HG02678 (cell line): Measurements from ENCODE around the gene PEX14.
"Not testable (repeated sequence)": the region's sequence is repeated elsewhere in the genome, so short reads cannot be mapped to it uniquely, and the experiment has no call there.

Source experiments
- ATAC-seq: cut with Tn5 transposase; IDR thresholded peaks from one replicate; pipeline ENCODE4 v1.9.1; 2021; ENCODE audit warnings: mild to moderate bottlenecking, moderate library complexity; ENCODE audit not compliant: unreplicated experiment

PEX14 gene

DNA sequence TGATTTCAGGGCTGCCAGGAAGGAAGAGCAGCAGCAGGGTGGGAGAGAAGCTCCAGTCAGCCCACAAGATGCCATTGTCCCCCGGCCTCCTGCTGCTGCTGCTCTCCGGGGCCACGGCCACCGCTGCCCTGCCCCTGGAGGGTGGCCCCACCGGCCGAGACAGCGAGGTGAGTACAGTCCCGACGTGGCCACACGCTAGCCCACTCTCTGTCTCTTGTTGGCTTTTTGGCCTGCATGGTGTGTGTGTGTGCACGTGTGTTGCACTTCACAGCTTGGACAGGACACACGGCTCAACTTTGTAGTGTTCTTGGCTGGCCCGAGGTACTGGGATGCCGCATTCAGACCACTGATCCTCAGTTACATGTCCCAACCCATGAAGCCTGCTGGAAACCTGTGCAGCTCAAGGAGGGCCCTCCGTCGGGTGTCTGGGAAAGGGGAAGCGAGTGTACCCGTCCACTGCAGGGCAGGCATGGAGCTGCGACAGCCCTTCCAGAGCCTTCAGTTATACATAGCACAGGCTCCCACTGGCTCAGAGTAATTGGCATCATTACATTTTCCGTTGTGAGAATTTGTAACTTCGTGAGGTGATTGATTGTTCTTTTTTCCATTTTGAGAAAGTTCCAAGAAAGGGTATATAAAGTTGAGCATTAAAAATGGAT, 24.5 kb upstream of the PEX14 start:
- ATAC-seq = no peak

DNA sequence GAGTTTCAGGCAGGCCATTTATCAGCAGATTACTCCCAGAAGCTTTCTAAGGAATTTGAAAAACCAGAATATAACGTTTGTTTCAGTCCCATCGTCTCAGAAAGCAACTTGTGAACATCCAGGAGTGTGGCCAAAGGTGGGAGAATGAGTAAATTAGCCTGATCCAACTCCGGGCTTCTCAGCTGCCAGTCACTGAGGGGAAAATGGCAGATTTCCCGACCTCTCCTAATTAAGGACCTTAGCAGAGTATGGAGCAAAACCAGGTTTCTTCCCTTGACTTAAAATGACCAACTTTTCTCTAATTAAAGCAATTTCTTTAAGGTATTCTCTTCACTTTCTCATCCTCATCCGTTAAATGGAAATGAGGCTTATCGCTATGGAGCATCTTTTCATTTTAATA, 23.9 kb upstream of the PEX14 start:
- no peak for ATAC-seq

DNA sequence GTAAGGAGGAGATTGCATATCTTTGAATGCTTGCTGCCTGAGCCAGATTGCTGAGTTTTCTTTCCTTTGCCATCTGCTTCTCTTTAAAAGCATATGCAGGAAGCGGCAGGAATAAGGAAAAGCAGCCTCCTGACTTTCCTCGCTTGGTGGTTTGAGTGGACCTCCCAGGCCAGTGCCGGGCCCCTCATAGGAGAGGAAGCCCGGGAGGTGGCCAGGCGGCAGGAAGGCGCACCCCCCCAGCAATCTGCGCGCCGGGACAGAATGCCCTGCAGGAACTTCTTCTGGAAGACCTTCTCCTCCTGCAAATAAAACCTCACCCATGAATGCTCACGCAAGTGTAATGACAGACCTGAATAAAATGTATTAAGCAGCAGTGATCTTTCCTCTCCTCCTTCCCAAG, 23.5 kb upstream of the PEX14 start:
- ATAC-seq = no peak

DNA sequence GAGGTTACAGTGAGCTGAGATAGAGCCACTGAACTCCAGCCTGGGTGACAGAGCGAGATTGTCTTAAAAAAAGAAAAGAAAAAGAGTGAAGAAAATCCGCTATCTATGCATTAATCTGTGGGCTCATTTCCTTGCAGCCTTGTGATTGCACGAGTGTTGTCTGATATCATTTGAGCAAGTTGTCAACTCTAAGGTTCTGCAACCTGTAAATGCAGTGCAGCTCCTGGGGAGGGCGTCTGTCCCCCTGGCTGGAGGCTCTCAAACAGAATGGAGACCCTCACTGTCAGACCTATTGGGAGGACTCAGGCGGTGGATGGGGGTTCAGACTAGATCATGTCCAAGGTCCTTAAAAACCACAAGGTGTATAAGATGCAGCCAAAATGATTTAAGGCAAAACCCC, 18.7 kb upstream of the PEX14 start:
- no peak for ATAC-seq

DNA sequence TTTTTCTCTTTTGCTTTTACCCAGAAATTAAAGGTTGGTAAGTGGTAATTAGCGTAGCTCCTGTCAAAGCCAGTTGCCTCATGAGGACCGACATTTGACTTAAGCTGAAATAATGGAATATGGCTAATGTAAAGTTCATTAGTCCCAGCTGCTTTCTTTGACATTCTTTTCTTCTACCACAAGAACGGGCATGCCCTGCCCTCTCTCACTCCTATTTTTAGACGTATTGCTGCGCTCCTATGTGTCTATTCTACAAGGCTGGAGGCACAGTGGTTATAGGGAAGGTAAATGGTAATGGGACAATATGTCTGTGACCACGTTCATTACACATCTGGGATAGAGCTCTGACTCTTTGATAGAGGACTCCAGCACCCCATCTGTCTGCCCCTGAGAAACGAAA, 18.1 kb upstream of the PEX14 start:
- no peak for ATAC-seq

DNA sequence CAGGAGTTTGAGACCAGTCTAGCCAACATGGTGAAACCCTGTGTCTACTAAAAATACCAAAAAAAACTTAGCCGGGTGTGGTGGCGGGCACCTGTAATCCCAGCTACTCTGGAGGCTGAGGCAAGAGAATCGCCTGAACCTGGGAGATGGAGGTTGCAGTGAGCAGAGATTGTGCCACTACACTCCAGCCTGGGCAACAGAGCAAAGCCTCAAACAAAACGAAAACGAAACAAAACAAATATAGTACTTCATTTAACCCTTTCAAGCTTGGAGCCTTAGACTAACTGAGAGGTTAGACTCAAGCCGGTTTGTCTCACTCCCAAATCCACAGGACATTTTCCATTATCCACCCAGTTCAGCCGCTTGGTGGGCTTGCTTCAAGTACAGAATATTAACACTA, 17.3 kb upstream of the PEX14 start:
- ATAC-seq = not testable (repeated sequence)

DNA sequence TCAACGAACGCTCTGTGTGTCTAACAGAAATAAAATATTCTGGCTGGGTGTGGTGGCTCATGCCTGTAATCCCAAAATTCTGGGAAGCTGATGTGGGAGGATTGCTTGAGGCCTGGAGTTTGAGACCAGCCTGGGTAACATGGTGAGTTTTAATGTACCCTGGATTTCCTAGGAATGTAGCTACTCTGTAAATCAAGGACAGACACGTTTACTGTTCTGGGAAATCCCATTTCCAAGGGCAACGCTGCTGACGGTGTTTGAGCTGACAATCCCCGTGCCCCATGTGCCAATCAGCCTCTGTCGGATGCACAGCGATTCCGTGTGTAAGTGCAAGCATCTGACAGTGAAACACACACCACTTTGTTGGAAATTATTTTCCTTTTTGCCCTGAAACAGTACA, 16.9 kb upstream of the PEX14 start:
- no peak for ATAC-seq

DNA sequence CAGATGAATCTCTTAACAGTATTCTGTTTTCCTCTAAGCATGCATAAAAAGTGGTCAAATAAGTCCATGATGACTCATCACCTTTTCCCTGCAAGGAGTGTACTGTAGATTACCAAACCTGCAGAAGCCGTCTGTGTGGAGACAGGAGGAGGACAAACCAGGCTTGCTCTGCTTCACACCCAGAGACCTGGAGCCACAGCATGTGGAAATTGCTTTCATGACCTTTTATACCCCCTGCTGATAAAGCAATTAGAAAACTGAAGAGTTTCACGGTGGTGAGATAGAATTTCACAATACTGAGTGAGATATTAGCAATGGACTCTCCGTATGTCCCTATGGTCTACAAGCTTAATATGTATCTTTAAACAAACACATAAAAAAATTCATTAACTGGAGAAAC, 15.6 kb upstream of the PEX14 start:
- no peak for ATAC-seq

DNA sequence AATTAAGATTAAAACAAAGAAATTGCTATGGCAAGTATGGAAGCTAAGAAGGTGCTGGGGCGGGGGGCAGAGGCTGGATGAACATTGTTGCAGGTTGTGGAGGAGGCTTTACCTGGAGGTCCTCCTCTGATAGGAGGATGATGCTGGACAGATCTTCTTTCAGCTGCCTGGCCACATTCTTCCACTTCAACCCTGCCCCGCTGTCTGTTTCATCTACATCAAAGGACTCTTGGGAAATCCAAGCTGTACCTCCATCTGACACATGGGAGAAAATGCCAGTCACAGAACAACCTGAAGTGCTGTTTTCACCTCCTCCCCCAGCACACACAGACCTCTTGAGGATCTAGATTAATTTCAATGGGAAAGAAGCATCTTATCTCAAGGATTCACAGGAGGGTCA, 7.7 kb upstream of the PEX14 start:
- ATAC-seq = no peak

DNA sequence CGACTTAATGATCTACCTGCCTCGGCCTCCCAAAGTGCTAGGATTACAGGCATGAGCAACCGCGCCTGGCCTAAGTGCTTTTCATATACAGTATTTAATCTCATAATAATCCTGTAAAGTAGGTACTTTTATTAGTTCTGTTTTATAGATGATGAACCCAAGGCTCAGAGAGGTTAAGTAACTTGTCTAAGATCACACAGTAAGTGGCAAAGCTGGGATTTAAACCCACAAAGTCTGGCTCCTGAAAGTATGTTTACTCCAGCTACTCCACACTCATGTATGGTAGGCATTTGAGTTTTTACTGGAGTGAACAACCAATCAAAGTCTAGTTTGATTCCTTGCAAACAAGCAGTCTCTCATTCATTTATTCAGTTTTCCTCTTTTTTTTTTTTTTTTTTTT, 4.7 kb upstream of the PEX14 start:
- no peak for ATAC-seq

DNA sequence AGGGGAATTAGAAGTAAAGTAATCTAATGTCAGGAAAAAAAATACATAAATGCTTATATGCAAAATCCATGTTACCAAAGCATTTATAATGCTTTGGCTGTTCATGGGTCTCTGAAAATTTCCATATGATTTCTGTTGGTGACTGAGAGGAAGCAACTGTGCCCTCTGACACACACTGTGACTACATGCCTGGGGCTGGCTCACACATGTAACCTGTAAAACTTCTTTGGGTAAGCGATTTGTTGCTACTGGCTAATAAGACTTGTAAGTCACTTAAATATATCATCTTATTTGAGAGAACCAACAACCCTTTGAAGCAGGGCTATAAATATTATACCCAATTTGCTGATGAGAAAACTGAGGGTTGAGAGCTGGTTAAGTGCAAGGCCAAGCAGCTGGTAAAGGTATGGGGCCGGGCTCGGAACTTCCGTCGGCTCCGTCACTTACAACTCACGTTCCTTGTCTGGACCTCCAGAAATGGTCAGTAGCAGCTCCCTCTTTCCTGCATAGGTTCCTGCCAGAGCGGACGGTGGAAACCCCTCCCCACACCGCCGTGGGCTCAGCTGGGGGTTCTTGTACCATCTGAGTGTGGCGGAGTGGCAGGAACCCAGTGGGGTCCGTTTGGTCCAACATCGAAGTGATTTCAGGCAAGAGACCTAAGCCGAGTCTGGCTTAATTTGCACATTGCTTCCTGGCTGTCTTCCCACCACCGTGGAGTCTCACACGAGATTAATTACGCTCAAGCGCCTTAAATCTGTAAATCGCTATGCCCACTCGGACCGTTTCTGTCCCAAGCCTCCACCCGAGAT, 3.1 kb upstream of the PEX14 start:
- no peak for ATAC-seq

DNA sequence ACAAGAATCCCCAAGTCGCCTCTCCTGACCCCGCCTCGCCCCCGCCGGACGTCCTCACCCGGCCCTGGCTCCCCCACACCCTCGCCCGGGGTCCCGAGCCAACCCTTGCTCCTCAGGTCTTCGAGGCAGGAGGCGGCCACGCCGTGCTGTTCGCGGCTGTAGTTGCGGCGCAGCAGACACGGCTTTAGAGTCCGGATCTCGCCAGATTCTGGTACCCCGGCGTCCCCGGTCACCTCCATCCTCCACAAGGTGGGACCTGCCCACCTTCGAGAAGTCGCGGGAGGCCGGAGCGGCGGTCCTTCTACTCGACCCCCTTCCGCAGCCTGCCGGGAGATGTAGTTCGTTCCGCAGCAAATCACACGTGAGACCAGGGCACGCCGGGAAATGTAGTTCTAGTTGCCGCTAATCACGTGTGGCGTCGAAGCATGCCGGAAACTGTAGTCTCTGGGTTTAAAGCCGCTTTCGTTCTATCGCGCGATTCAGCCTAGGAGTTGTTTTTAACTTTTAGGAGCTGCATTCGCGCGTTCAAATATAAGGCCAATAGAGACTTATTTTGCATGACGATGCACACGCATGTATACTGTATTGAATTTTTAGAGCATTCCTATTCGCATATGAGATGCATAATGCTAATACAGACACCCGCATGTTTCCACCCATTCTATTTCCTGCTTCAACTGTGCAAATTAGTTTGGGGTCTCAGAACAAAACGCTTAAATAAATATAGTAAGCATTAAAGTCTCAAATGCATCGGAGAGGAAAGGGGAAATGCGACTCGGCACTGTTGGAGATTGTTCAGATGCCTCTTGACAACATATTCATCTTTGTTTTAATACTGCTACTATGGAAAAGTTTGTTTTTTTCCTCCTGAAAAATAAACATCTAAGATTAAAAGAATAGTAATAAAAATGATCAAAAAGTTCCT, 2.3 kb upstream of the PEX14 start, which contains the start of gene DFFA:
DFFA (minus strand) TSS at position 310 of the 925 bp plus-strand sequence; CDS start at position 239, 71 bp downstream.
- peak; percentile 79 for ATAC-seq

DNA sequence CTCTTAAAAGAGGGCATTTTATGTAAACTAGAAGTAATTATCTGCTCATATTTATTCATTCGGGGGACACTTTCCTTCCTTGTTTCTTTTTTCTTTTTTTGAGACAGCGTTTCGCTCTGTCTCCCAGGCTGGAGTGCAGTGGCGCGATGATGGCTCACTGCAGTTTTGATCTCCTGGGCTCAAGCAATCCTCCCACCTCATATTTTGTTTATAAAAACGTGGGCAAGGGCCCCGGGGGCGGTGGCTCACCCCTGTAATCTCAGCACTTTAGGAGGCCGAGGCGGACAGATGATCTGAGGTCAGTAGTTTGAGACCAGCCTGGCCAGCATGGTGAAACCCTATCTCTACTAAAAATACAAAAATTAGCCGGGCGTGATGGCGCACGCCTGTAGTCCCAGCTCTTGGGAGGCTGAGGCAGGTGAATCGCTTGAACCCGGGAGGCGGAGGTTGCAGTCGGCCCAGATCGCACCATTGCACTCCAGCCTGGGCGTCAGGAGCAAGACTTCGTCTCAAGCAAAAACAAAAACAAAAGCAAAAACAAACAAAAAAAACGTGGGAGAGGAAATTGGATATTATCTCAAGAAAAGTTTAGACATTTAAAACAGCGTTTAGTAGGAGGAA, 1.5 kb upstream of the PEX14 start:
- no peak for ATAC-seq

DNA sequence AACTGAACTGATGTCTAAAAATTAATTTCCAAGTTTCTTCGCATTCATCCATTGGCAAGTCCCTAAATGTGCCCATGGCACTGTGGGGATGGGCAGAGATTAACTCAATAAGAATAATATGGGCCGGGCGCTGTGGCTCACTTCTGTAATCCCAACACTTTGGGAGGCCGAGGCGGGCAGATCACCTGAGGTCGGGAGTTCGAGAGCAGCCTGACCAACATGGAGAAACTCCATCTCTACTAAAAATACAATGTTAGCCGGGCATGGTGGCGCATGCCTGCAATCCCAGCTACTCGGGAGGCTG, 489 bp upstream of the PEX14 start:
- not testable (repeated sequence) for ATAC-seq

DNA sequence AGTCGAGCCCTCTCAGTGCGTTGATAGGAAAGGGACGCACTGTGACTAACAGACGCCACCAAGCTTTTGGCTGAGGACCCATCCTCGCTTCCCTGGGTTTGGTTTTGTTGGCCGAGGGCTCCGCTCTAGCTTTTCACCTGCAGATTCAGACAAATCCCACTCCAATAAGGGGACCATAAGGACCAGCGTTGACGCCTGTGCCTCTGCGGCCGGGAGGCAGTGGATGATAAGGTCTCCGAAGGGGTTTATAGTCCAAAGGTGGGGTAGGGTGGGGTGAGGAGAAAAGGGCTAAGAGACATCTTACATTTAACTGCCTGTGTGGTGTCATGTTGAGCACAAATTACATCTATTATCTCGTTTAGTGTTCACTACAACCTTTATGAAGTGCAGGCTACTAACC, 760 bp downstream of the PEX14 start:
- ATAC-seq = no peak

DNA sequence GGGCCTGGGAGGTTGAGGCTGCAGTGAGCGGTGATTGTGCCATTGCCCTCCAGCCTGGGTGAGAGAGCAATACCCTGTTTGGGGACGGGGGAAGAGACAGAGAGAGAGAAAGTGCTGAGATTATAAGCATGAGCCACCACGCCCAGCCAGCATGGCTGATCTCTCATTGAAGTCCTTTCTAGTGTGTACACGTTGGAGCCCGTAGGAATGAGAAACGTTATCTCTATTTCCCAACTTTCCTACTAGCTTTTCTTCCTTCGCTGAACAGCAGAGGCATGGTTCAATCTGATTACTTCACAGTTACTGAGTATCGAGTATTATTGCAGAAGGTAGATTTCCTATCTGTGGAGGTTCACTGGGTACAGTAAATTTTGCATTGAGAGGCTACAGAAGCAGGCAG, 4.5 kb downstream of the PEX14 start:
- ATAC-seq = no peak

DNA sequence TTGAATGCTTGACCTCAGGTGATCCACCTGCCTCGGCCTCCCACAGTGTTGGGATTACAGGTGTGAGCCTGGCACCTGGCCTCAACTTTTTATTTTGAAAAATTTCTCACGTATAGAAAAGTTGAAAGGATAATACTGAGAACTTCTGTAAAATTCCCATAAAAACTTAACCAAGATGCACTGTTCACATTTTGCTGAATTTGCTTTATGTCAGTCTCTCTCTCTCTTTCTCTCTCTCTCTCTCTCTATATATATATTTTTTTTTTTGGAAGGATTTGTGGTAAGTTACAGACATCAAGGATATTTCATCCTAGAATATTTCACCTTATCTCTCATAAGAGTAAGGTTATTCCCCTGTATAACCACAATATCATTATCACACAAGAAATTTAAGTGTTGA, 5.9 kb downstream of the PEX14 start:
- no peak for ATAC-seq

DNA sequence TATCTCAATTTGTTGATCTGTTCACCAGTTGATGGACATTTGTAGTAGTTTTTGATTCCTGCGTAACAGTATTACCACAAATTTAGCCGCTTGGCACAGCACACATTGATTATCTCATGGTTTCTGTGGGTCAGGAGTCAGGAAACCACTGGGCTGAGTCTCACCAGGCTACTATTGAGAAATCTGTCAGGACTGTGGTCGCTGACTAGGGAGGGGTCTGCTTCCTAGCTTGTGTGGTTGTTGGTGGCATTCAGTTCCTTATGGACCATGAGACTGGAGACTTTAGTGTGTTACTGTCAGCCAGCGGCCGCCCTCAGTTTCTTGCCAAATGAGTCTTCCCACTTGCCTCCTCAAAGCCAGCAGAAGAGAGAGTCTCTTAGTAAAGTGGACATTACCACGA, 9.8 kb downstream of the PEX14 start:
- no peak for ATAC-seq

DNA sequence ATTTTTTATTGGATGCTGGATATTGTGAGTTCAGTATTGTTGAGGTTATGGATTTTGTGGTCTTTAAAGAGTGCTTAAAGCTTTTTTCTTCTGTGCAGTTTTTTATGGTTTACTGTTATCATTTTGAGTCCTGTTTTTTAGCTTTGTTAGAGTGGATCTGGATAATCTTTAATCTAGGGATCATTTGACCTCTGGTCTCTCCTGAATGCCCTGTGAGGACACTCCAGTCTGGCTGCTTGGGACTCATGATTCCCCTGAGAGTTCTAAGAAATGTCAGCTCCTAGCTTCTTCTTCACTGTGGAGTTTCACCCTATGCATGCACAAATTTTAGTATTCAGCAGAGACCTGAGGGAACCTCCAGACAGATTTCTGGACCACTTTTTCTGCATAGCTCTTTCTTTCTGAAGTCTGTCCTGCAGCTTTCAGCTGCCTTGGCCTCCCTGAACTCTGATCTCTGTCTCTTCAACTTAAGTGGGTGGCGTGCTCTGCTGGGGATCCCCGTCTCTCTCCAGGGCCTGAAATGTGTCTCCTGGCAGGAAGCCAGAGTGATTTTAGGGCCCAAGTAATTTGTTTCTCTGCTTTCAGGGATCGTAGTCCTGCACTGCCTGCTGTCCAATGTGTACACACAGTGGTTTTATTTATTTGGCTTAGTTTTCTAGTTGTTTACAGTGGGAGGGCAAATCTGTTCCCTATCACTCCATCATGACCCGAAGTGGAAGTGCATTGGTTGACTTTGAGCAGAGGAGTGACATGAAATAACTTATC, 14.7 kb downstream of the PEX14 start:
- no peak for ATAC-seq

DNA sequence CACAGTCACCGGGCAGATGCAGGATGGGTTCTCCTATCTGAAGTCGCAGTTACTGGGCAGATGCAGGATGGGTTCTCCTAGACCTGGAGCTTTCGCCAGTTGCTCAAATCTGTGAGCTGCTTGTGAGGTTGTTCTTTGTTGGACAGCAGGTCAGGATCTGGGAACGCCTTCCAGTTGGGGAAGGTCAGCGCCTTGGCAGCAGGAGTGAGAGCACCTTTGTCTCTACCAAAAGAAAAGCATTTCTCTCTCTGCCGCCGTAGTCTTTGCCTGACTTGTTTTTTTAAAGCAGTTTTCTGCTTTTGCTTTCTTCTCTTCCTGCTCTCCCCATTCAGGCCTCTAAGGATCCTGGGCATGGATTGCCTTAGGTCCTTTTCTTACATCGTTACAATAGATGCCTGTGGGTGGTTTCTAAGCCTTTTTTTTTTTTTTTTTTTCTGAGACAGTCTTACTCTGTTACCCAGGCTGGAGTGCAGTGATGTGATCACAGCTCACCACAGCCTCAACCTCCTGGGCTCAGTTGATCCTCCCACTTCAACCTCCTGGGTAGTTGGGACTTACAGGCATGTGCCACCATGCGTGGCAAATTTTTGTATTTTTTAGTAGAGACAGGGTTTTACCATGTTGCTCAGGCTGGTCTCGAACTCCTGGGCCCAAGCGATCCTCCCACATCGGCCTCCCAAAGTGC, 15.7 kb downstream of the PEX14 start:
- ATAC-seq = no peak
